Suppressor macrophage (primary cell): Measurements from ENCODE around the gene EZR.

ENCODE experiments used
- DNase-seq, 4 experiments: peaks; one replicate each; pipeline ENCODE4 v3.0.0-alpha.2; 2020 to 2022

Gene EZR

GRCh38 chr6:158760618-158761250 is 58.4 kb downstream of the EZR start:
- no peak for DNase-seq

GRCh38 chr6:158759966-158760617 is 59.1 kb downstream of the EZR start:
- no peak for DNase-seq

GRCh38 chr6:158758941-158759479 is 60.2 kb downstream of the EZR start:
- DNase-seq, result no peak

GRCh38 chr6:158758451-158758860 is 60.7 kb downstream of the EZR start:
- DNase-seq, result no peak

- no peak for DNase-seq
Measured at GRCh38 chr6:158757753-158758090, 61.4 kb downstream of the EZR start.

- DNase-seq, result no peak
Measured at GRCh38 chr6:158756977-158757752, 62.0 kb downstream of the EZR start.

GRCh38 chr6:158756126-158756525 is 63.0 kb downstream of the EZR start:
- no peak for DNase-seq

GRCh38 chr6:158755636-158756035 is 63.5 kb downstream of the EZR start:
- DNase-seq, result no peak

GRCh38 chr6:158754738-158755137 is 64.4 kb downstream of the EZR start:
- DNase-seq, result no peak

GRCh38 chr6:158753811-158754210 is 65.4 kb downstream of the EZR start:
- DNase-seq, result no peak

GRCh38 chr6:158752613-158753012 is 66.6 kb downstream of the EZR start:
- DNase-seq, result no peak

GRCh38 chr6:158751921-158752320 is 67.2 kb downstream of the EZR start:
- no peak for DNase-seq

GRCh38 chr6:158751224-158751623 is 67.9 kb downstream of the EZR start:
- DNase-seq, result no peak

- DNase-seq, result no peak
Measured at GRCh38 chr6:158744986-158745430, 74.2 kb downstream of the EZR start.

- DNase-seq, result no peak
Measured at GRCh38 chr6:158743033-158743651, 76.0 kb downstream of the EZR start.

- no peak for DNase-seq
Measured at GRCh38 chr6:158739673-158740072, 79.5 kb downstream of the EZR start.

- peak in 3 of 4 experiments; percentile 15 to 35 (median 31) for DNase-seq
Measured at GRCh38 chr6:158737710-158738615, 81.2 kb downstream of the EZR start.

GRCh38 chr6:158737082-158737709 is 82.0 kb downstream of the EZR start:
- DNase-seq, result no peak

GRCh38 chr6:158735009-158735408 is 84.2 kb downstream of the EZR start:
- DNase-seq, result no peak

GRCh38 chr6:158730541-158730907 is 88.6 kb downstream of the EZR start:
- DNase-seq, result no peak

- peak in 3 of 4 experiments; percentile 37 to 63 (median 56) for DNase-seq
Measured at GRCh38 chr6:158729906-158730540, 89.1 kb downstream of the EZR start.
